ENCODE data around the gene PRDM16.
A peak's percentile ranks its signal among the peaks of the same experiment; 100 is the strongest.

Gene PRDM16

DNA sequence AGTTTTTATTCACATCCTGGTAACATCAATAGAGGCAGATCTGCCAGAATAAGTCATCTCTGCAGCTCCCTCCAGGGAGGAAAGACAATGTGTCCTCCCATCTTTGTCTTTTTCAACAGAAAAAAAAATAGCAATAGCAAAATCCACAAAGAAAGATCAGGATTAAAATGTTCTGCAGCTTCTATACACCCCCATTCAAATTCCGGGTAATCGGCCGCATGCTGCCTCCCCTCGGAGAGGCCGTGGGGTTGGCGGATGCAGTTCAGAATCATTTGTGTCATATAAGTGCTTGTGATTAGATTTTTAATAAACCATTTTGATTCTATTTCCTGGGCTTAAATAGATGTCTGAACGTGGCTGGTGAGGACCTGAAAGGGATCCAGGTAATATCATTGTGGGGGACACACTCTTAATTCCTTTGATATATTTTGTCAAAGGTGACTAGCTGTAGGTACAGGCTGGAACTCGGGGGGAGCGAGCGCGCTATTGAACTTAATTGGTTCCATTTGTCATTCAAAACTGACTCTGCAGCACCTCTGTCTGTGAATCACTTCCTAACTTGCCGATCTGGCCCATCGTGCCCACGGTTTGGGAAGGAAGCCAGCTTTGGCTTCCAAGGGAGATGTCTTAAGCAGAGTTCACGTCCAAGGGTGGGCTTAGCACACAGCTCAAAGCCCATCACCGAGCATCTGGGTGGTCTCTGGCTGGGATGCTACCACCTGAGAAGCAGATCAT, 299.9 kb downstream of the PRDM16 start:
- Histone ChIP-seq H3K4me3 (no peak overlapping the region), H3K4me1 (peaks cover 44% of the 10 kb centered on the region), H3K4me2 (no peak overlapping the region), H3K27ac (no peak overlapping the region), H3K9me3 (no peaks in the 10 kb centered on the region), H3K9ac (no peak overlapping the region), H4K20me1 (peaks cover 90% of the 10 kb centered on the region), H3K27me3 (peaks cover 100% of the 10 kb centered on the region), H3K36me3 (no peaks in the 10 kb centered on the region)
- no peak for TF ChIP-seq Cebpa-rat (IDR thresholded peaks at IDR 0.05)

DNA sequence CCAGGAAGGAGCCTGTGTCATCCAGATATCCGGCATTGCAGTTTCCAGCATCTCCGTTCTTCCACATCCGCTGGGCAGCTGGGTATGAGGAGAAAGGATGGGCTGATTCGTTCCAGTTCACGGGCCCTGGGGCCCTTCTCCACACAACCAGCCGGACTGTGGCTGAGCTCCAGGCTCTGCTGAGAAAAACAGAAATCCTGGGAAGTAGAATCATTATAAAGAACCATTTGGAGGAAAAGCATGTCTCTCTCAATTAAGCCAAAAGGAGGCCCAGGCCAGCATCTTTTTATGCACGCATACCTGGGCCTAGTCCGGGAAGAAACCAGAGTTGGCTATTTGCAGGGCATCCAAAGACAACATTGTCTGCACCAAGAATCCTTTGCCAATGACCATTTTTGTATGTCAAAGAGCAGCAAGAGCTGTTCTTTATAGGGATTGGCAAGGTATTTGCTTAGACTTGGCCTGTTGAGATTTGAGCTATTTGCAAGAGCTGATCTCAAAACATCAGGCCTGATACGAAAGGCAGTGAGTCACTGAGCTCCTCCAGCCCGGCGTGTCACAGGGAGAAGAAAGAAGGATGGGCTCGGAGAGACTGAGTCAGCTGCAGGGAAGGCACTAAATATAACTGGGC, 300.6 kb downstream of the PRDM16 start:
- Histone ChIP-seq H3K9me3 (no peaks in the 10 kb centered on the region), H3K4me1 (peaks cover 44% of the 10 kb centered on the region), H3K4me3 (no peak overlapping the region), H4K20me1 (peaks cover 90% of the 10 kb centered on the region), H3K9ac (no peak overlapping the region), H3K27ac (no peak overlapping the region), H3K27me3 (peaks cover 100% of the 10 kb centered on the region), H3K4me2 (no peak overlapping the region), H3K36me3 (no peaks in the 10 kb centered on the region)
- no peak for TF ChIP-seq Cebpa-rat (IDR thresholded peaks at IDR 0.05)

DNA sequence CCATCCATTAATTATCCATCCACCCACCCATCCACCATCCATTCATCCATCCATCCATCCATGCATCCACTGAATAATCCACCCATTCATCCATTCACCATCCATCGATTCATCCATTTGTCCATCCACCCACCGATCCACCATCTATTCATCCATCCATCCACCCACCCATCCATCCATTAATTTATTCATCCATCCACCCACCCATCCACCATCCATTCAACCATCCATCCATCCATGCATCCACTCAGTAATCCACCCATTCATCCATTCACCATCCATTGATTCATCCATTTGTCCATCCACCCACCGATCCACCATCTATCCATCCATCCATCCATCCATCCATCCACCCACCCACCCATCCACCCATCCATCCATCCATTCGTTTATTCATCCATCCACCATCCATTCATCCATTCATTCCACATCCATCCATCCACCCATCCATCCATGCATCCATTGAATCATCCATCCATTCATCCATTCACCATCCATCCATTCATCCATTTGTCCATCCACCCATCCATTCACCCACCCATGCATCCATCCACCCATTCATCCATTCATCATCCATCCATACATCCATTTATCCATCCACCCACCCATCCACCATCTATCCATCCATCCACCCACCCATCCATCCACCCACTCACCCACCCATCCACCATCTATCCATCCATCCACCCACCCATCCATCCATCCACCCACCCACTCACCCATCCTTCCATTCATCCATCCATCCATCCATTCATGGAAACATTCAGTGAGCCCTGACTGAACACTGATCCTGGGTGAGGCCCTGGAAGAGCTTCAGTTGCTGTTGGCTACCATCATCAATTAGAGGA, 302.1 kb downstream of the PRDM16 start:
- Histone ChIP-seq H3K4me1 (peaks cover 34% of the 10 kb centered on the region), H3K27ac (no peak overlapping the region), H3K4me2 (no peak overlapping the region), H3K9ac (no peak overlapping the region), H3K4me3 (no peak overlapping the region), H3K27me3 (peaks cover 100% of the 10 kb centered on the region), H3K36me3 (no peaks in the 10 kb centered on the region), H4K20me1 (peaks cover 90% of the 10 kb centered on the region), H3K9me3 (no peaks in the 10 kb centered on the region)
- TF ChIP-seq Cebpa-rat (IDR thresholded peaks at IDR 0.05), result no peak

DNA sequence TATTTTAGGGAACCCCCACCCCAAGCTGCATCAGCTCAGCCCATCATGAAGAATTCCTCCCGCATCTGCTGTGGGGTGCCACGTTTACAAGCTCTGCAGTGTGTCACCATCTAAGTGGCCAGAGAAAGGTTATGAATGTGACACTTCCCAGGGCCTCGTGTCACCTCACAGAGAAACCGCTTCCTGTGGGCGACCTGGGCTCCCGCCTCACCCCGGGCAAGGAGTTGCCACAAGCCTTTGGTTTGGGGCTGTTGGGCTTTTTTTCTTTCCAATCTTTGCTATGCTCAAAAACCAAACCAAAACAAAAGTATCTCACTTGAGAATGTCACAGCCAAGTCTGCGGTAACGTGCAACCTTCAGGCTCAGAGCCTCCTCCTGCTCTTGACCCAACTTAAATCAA, 303.3 kb downstream of the PRDM16 start:
- Histone ChIP-seq H3K9ac (no peak overlapping the region), H3K27ac (no peak overlapping the region), H4K20me1 (peaks cover 89% of the 10 kb centered on the region), H3K4me2 (peak overlapping the region; percentile 86), H3K9me3 (no peaks in the 10 kb centered on the region), H3K36me3 (no peaks in the 10 kb centered on the region), H3K4me1 (peaks cover 34% of the 10 kb centered on the region), H3K4me3 (no peak overlapping the region), H3K27me3 (peaks cover 100% of the 10 kb centered on the region)
- no peak for TF ChIP-seq Cebpa-rat (IDR thresholded peaks at IDR 0.05)

DNA sequence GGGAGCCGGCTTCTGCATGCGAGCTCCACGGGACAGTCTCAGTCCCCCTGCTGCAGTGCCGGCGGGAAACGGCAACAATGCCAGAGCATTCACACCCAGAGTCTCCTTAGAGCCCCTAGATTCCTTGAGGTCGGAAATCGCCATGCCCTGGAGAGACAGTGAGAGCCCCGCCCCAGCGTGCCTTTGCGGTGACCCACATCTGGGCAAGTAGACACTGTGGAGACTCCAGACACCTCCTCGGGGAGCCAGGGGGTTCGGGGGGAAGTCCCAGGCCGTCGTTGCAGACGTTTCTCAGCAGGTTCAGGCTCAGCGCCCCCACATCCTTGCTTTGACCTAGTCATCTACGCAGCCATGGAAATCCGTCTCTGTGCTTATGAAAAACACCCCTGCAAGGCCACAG, 304.2 kb downstream of the PRDM16 start:
- H3K27ac ChIP-seq, result no peak overlapping the region
- H3K4me1 ChIP-seq, result peaks cover 34% of the 10 kb centered on the region
- H3K9me3 ChIP-seq, result no peaks in the 10 kb centered on the region
- H4K20me1 ChIP-seq, result peaks cover 89% of the 10 kb centered on the region
- H3K27me3 ChIP-seq, result peaks cover 100% of the 10 kb centered on the region
- no peak overlapping the region for H3K9ac ChIP-seq
- no peak for TF ChIP-seq Cebpa-rat (IDR thresholded peaks at IDR 0.05)
- H3K4me2 ChIP-seq, result peak overlapping the region; percentile 86
- H3K36me3 ChIP-seq, result no peaks in the 10 kb centered on the region
- peak overlapping the region; percentile 17; the same call in 1 of the 2 replicates for H3K4me3 ChIP-seq

DNA sequence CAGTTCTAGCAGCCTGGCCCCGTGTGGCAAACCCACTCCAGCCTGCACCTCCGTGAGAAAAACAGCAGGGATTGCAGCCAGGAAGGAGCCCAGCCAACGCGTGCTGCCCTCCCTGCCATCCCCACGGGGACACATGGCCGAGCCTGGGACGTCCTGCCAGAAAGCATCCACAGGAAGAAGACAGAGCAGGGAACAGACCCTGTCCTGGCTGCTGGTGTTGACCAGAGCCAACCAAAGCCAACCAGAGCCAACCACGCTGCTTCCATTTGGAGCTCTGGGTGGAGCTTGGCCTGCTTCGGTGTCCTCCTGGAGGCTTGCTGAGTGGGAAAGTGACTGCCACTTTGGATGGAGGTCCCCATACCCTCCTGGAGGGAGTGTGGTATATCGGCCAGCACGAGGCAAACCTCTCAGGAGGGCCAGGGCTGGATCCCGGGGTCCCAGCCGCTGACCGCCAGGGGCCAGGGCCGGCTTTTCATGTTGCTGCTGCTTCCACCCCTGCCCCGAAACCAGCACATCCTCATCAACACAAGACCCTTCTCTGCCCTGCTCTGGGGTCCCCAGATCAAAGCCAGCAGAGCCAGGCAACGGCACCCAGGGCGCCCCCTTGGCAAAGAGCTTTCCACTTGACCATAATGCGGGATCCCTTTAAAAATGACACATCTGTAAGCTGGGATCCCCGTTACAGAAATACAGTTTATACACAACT, 304.9 kb downstream of the PRDM16 start:
- peaks cover 34% of the 10 kb centered on the region for H3K4me1 ChIP-seq
- peak overlapping the region; percentile 17; the same call in 1 of the 2 replicates for H3K4me3 ChIP-seq
- H4K20me1 ChIP-seq, result peaks cover 88% of the 10 kb centered on the region
- H3K4me2 ChIP-seq, result peak overlapping the region; percentile 86
- no peak overlapping the region for H3K27ac ChIP-seq
- H3K36me3 ChIP-seq, result no peaks in the 10 kb centered on the region
- no peak overlapping the region for H3K9ac ChIP-seq
- no peaks in the 10 kb centered on the region for H3K9me3 ChIP-seq
- TF ChIP-seq Cebpa-rat (IDR thresholded peaks at IDR 0.05), result no peak
- peaks cover 99% of the 10 kb centered on the region for H3K27me3 ChIP-seq

DNA sequence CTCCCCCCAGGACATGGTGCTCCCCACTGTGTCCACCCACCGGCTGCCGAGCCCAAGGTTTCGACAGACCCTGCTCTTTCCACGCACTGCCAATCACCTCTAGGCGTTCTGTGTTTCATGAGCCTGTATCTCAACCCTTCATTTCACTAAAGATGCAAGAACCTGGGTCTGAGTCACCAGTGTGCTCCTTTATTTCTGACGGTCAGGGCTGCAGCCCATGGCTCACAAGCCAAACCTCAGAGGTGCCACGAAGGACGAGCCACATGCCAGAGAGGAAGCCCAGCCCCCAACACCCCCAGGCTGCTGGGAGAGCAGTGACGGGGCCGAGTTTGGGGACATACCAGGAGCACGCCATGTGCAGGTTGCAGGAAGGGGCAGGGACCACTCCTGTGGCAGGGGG, 306.2 kb downstream of the PRDM16 start:
- no peak for TF ChIP-seq Cebpa-rat (IDR thresholded peaks at IDR 0.05)
- H3K36me3 ChIP-seq, result no peaks in the 10 kb centered on the region
- H3K4me3 ChIP-seq, result no peak overlapping the region
- H4K20me1 ChIP-seq, result peaks cover 79% of the 10 kb centered on the region
- H3K4me1 ChIP-seq, result peaks cover 39% of the 10 kb centered on the region
- no peaks in the 10 kb centered on the region for H3K9me3 ChIP-seq
- H3K9ac ChIP-seq, result no peak overlapping the region
- no peak overlapping the region for H3K4me2 ChIP-seq
- H3K27me3 ChIP-seq, result peaks cover 88% of the 10 kb centered on the region
- no peak overlapping the region for H3K27ac ChIP-seq

DNA sequence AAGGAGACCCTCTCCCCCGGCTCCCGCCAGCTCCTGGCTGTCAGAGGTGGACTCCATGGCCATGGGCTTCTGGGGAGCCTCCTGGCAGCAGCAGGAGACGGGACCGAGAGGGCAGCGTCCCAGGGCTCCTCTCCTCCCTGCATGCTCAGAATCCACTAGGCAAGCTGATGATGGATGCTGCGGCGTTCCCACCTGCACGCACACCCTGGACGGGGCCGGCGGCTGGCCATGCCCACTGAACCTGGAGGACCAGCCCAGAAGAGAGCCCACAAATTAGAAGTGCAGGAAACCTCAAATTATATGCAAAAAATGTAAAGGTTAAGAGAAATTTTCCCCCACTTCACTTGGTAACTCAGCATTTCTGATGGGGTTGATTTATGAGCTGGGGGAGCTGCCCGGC, 308.2 kb downstream of the PRDM16 start:
- Histone ChIP-seq H3K4me2 (no peak overlapping the region), H3K9me3 (no peaks in the 10 kb centered on the region), H3K27ac (no peak overlapping the region), H3K4me1 (peaks cover 53% of the 10 kb centered on the region), H3K36me3 (no peaks in the 10 kb centered on the region), H3K9ac (no peak overlapping the region), H3K4me3 (no peak overlapping the region), H3K27me3 (peaks cover 81% of the 10 kb centered on the region), H4K20me1 (peaks cover 88% of the 10 kb centered on the region)
- no peak for TF ChIP-seq Cebpa-rat (IDR thresholded peaks at IDR 0.05)

DNA sequence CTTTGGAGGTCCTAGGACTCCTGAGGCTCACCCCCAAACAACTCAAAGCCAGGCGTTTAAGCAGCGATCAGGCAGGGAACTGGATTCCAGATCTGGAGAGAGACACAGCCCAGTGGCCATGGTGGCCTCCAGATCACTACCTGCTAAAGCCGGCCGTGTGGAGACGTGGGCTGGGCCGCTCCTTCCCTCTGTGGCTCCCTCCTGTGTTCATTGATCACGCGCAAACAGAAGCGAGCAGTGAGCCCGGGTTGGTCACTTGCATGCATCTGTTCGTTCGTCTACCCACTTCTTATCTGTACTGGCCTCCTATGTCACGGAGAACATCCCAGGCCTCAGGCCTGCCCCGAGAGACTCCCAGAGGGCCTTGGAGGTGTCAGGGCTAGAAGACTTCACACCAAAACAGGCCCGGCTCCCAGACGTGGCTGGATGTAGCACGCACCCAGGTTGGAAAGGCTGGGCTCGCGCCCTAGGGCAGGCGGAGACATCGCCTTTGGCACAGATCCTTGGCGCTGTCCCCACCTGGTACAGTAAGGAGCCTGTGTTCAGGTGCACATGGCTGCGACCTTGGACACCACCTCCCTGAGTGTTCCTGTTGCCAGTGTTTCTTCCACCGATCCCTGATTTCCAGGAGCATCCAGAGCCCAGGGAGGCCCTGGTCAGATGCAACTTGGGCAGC, 308.7 kb downstream of the PRDM16 start:
- Histone ChIP-seq H3K27ac (no peak overlapping the region), H3K27me3 (peaks cover 79% of the 10 kb centered on the region), H3K9ac (no peak overlapping the region), H4K20me1 (peaks cover 88% of the 10 kb centered on the region), H3K4me1 (peaks cover 53% of the 10 kb centered on the region), H3K9me3 (no peaks in the 10 kb centered on the region), H3K4me2 (no peak overlapping the region), H3K4me3 (no peak overlapping the region), H3K36me3 (no peaks in the 10 kb centered on the region)
- TF ChIP-seq Cebpa-rat (IDR thresholded peaks at IDR 0.05), result no peak

Measured in BLaER1 (cell line).